ENCODE data around the gene SLCO2B1. TPM values are rescaled to one million over a fixed set of nuclear protein-coding genes. Genes with fewer than 3 reads are reported as not detected.

Gene SLCO2B1
- total and polyA plus RNA-seq, 2 experiments from 2014 or later = not detected

DNA sequence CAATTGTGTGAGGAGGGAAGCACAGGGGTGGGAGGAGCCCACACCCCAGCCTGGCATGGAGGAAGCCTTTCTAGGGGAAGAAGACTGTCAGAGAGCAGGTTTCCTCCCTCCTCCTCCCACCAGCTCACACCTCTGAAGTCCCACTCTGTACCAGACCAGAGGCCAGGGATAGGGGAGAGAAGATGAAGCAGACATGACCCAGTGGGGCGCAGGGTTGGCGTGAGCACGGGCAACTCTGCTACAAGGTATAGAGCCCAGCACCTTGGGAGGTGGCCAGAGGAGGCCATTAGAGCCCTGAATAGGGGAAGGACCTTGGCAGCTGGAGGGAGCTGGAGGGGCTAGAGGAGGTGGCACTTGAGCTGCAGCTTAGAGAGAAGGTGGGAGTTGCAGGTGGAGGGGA, 15.9 kb downstream of the SLCO2B1 start:
- H3K36me3 ChIP-seq (ENCODE audit: insufficient read depth) = no peaks in the 10 kb centered on the region
- H3K36me3 Mint-ChIP-seq (ENCODE audit: low read depth) = no peaks in the 10 kb centered on the region
- H3K27me3 Mint-ChIP-seq (ENCODE audit: insufficient read depth, low read depth, poor library complexity) = peaks cover 5% of the 10 kb centered on the region

More for the DNA sequence above, 15.9 kb downstream of the SLCO2B1 start:
- no peak for DNase-seq (ENCODE audit: low spot score)
- Histone ChIP-seq H3K4me2 (no peak overlapping the region), H2AFZ (no peak overlapping the region), H4K20me1 (replicated peaks; ENCODE audit: insufficient read depth) (no peaks in the 10 kb centered on the region), H3K79me2 (replicated peaks; ENCODE audit: insufficient read depth) (no peaks in the 10 kb centered on the region), H3K4me1 (ENCODE audit: insufficient read depth) (no peaks in the 10 kb centered on the region), H3K27me3 (ENCODE audit: insufficient read depth) (no peaks in the 10 kb centered on the region), H3K27ac (ENCODE audit: low read depth) (no peak overlapping the region), H3K4me3 (no peak overlapping the region), H3F3A (replicated peaks; ENCODE audit: low read depth) (no peaks in the 10 kb centered on the region), H3K9me2 (ENCODE audit: insufficient read depth) (no peaks in the 10 kb centered on the region)
- ATAC-seq = no peak
- Mint-ChIP-seq H3K4me1 (no peaks in the 10 kb centered on the region), H3K9me3 (no peaks in the 10 kb centered on the region), H3K27ac (no peak overlapping the region), H3K4me3 (no peak overlapping the region)
- no peak for TF ChIP-seq NANOG (IDR thresholded peaks at IDR 0.05; ENCODE audit: borderline replicate concordance)
- TF ChIP-seq, protein P1, sequence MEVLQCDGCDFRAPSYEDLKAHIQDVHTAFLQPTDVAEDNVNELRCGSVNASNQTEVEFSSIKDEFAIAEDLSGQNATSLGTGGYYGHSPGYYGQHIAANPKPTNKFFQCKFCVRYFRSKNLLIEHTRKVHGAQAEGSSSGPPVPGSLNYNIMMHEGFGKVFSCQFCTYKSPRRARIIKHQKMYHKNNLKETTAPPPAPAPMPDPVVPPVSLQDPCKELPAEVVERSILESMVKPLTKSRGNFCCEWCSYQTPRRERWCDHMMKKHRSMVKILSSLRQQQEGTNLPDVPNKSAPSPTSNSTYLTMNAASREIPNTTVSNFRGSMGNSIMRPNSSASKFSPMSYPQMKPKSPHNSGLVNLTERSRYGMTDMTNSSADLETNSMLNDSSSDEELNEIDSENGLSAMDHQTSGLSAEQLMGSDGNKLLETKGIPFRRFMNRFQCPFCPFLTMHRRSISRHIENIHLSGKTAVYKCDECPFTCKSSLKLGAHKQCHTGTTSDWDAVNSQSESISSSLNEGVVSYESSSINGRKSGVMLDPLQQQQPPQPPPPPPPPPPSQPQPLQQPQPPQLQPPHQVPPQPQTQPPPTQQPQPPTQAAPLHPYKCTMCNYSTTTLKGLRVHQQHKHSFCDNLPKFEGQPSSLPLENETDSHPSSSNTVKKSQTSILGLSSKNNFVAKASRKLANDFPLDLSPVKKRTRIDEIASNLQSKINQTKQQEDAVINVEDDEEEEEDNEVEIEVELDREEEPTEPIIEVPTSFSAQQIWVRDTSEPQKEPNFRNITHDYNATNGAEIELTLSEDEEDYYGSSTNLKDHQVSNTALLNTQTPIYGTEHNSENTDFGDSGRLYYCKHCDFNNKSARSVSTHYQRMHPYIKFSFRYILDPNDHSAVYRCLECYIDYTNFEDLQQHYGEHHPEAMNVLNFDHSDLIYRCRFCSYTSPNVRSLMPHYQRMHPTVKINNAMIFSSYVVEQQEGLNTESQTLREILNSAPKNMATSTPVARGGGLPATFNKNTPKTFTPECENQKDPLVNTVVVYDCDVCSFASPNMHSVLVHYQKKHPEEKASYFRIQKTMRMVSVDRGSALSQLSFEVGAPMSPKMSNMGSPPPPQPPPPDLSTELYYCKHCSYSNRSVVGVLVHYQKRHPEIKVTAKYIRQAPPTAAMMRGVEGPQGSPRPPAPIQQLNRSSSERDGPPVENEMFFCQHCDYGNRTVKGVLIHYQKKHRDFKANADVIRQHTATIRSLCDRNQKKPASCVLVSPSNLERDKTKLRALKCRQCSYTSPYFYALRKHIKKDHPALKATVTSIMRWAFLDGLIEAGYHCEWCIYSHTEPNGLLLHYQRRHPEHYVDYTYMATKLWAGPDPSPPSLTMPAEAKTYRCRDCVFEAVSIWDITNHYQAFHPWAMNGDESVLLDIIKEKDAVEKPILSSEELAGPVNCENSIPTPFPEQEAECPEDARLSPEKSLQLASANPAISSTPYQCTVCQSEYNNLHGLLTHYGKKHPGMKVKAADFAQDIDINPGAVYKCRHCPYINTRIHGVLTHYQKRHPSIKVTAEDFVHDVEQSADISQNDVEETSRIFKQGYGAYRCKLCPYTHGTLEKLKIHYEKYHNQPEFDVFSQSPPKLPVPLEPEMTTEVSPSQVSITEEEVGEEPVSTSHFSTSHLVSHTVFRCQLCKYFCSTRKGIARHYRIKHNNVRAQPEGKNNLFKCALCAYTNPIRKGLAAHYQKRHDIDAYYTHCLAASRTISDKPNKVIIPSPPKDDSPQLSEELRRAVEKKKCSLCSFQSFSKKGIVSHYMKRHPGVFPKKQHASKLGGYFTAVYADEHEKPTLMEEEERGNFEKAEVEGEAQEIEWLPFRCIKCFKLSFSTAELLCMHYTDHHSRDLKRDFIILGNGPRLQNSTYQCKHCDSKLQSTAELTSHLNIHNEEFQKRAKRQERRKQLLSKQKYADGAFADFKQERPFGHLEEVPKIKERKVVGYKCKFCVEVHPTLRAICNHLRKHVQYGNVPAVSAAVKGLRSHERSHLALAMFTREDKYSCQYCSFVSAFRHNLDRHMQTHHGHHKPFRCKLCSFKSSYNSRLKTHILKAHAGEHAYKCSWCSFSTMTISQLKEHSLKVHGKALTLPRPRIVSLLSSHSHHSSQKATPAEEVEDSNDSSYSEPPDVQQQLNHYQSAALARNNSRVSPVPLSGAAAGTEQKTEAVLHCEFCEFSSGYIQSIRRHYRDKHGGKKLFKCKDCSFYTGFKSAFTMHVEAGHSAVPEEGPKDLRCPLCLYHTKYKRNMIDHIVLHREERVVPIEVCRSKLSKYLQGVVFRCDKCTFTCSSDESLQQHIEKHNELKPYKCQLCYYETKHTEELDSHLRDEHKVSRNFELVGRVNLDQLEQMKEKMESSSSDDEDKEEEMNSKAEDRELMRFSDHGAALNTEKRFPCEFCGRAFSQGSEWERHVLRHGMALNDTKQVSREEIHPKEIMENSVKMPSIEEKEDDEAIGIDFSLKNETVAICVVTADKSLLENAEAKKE (CRISPR knock-in tag; IDR thresholded peaks at IDR 0.05) = no peak
- no peak for TF ChIP-seq ZNF331 (CRISPR knock-in tag; IDR thresholded peaks at IDR 0.05; ENCODE audit: low read depth)
- no peak for TF ChIP-seq ZNF114 (CRISPR knock-in tag; IDR thresholded peaks at IDR 0.05)
- TF ChIP-seq EZH2 (IDR thresholded peaks at IDR 0.05; ENCODE audit: low read depth, unreplicated experiment) = no peak
- no peak for TF ChIP-seq CREB1 (CRISPR knock-in tag; IDR thresholded peaks at IDR 0.05; ENCODE audit: low read depth)
